HG02943 (cell line): Measurements from ENCODE around the gene INCENP.

Source experiments
- ATAC-seq: cut with Tn5 transposase; IDR thresholded peaks from one replicate; pipeline ENCODE4 v1.9.1; 2021; ENCODE audit warnings: mild to moderate bottlenecking, low read depth, moderate library complexity; ENCODE audit not compliant: unreplicated experiment

Gene INCENP

GRCh38 chr11:62140304-62141110 is 16.7 kb downstream of the INCENP start:
- no peak for ATAC-seq

DNA sequence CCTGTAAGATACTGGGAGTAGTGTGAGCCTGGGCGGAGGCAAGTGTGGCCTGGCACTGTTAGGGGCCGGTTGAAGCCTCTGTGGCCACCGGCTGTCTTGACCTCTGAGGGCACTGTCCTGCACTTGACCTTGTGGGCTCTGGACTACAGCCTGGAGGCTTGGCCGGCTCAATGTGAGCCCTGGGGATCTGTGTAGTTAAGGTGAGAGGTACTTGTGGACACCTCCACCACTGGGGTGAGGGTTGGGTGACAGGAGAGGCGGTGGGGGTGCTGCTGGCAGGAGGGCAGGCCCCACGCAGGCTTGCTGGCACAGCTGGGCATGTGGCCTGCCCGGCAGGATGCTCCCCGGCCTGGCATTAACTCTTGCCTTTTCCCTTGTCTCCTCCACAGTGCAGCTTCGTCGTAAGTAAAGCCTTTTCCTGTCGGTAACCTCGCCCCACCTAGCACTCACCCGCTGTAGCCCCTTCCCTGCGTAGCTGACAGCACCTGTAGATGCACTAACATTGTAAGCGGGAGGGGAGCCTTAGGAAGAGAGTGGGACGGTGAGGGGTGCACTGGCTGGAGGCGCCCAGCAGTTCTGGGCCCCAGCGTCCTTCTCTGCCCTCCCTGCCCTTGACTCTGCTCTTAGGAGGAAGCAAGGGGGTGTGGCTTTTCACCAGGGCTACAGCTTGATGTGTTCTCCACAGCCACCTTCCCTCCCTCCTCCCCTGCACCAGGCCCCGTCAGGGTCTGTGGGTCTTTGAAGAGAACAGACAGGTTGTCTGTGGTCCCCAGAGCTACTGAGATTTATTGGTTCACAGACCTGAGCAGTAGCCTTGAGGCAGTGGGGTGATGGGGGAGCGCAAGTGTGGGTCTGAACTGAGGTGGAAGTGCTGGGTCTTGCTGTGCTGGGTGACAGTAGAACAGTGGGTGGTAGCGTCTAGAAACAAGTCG is 17.6 kb downstream of the INCENP start:
- no peak for ATAC-seq

DNA sequence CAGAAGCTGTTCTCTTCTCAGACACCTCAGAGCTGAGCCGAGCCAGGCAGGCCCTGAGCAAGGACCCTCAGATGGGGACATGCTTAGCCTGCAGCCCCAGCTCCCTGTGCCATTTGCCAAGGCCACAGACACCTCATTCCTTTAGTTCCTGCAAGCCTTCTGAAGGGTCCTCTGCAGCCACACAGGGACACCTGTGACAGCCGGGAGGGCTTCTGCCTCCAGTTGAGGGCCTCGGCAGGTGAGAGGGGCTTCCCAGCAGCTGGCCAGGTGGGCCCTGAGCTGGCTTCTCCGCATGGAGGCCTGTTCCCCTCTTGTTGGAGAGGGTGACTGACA is 18.2 kb downstream of the INCENP start:
- ATAC-seq, result no peak

GRCh38 chr11:62142921-62143320 is 19.1 kb downstream of the INCENP start:
- ATAC-seq, result no peak

GRCh38 chr11:62143727-62144126 is 19.9 kb downstream of the INCENP start:
- no peak for ATAC-seq

- ATAC-seq, result no peak
Measured at GRCh38 chr11:62144641-62145255, 20.9 kb downstream of the INCENP start.

DNA sequence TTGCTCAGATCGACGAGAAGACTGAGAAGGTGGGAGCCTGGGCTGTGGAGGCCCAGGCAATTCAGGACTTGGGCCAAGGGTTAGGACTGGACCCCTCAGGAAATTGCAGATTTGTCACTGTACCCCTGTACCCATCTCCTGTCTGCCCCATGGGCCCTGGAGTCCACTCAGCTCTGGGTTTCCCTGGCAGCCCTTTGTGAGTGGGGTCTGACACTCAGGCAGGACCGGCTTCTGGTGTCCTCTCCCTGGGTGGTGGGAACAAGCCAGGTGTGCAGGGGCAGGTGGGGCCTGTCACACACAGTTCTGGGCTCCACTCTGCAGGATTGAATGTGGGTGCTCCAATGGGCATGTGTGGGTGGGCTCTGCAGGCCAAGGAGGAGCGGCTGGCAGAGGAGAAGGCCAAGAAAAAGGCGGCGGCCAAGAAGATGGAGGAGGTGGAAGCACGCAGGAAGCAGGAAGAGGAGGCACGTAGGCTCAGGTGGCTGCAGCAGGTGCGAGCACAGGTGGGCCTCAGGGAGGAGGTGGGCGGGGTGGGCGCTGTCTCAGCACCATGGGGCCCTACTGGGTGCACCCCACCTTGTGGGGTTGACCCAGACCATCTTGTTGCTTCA is 21.6 kb downstream of the INCENP start:
- no peak for ATAC-seq

DNA sequence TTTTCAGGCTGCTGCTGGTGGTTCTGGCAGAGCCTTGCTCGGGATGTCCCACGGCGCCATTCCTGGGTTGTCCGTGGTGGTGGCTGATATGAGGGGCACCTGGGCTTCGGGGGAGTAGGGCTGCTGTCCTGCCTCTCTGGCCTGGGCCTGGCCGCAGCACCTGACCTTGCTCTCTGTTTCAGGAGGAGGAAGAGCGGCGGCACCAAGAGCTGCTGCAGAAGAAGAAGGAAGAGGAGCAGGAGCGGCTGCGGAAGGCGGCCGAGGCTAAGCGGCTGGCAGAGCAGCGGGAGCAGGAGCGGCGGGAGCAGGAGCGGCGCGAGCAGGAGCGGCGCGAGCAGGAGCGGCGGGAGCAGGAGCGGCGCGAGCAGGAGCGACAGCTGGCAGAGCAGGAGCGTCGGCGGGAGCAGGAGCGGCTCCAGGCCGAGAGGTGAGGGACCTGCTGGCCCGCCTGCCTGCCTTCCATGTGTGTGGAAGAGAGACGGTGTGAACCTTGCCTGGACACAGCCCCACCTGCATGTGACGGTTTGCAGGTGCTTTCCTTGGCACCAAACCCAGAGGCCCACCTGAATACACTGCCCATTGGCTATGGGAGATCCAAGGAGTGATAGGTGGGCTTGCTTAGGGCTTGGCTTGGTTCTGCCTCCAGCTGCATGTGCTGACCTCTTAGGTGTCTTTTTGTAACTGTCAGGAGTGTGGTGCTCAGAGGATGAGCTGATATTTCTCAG is 22.8 kb downstream of the INCENP start:
- no peak for ATAC-seq

- ATAC-seq, result no peak
Measured at GRCh38 chr11:62147545-62147944, 23.7 kb downstream of the INCENP start.

DNA sequence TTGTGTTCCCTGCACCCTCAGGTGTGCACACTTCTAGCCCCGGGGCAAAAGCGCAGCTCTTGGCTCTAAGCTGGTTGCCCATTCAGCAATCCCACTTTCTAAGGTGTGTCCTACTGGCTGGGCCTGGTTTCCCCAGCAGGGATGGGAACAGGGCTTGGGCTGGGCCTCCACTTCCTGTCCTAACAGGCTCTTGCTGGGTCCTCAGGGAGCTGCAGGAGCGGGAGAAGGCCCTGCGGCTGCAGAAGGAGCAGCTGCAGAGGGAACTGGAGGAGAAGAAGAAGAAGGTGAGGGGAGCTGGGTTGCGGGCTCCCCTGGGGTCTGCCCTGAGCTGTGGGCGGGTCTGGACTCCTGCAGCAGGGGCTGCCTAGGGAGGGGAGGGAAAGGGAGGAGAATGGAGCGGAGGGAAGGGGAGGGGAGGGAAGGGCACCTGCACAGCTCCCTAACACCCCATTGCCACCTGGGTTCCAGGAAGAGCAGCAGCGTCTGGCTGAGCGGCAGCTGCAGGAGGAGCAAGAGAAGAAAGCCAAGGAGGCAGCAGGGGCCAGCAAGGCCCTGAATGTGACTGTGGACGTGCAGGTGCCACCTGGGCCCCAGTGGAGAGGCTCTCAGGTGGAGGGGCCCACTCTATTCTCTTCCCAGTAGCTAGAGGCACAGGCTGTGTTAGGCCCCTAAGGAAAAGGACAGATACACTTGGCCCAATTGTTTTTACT is 24.6 kb downstream of the INCENP start:
- no peak for ATAC-seq

GRCh38 chr11:62149986-62150886 is 26.4 kb downstream of the INCENP start:
- ATAC-seq, result no peak

DNA sequence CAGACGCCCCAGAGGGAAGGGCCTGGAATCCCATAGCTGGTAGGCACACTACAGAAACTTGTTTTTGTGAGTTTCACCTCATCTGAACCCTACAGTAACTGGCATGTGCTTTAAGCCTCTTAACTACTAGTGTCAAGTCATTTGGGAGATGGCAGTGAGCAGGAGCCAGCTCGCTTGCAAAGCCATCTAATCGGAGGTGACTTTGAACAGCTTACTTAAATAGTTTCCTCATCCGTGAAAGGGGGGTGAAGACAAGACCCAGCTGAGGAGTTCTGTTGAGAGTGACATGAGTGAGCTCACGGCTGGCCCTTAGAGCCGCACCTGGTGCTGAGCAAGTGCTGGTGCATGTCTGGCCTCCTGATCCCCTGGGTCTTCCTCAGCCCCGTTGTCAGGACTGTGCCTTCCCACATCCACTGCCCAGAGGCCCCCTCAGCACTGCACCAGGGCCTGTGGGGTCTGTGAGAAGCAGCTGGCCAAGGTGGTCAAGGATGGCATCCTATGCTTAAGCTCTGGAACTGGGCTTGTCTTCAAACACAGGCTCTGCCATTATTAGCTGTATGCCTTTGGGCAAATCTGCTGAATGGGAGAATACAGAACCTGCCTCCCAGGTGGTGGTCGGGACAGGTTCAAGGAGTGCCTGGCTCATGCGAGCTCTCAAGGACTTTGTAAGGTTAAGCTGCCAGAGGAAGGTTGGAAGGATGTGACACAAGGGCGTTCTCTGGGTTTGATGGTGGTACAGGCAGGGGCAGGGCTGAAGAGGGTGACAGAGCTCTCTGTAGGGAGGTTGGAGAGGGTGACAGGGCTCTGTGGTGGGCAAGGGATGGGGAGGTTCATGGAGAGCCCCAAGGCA is 27.3 kb downstream of the INCENP start:
- ATAC-seq, result no peak

DNA sequence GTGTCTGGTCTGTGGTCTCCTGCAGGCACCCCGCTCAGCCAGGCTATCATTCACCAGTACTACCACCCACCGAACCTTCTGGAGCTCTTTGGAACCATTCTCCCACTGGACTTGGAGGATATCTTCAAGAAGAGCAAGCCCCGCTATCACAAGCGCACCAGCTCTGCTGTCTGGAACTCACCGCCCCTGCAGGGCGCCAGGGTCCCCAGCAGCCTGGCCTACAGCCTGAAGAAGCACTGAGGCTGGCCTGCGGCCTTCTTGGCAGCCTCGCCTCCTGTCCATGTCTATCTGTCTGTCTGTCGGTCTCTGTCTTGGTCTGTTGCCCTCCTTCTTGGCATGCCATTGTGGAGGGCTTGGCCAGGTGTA is 27.9 kb downstream of the INCENP start:
- no peak for ATAC-seq

DNA sequence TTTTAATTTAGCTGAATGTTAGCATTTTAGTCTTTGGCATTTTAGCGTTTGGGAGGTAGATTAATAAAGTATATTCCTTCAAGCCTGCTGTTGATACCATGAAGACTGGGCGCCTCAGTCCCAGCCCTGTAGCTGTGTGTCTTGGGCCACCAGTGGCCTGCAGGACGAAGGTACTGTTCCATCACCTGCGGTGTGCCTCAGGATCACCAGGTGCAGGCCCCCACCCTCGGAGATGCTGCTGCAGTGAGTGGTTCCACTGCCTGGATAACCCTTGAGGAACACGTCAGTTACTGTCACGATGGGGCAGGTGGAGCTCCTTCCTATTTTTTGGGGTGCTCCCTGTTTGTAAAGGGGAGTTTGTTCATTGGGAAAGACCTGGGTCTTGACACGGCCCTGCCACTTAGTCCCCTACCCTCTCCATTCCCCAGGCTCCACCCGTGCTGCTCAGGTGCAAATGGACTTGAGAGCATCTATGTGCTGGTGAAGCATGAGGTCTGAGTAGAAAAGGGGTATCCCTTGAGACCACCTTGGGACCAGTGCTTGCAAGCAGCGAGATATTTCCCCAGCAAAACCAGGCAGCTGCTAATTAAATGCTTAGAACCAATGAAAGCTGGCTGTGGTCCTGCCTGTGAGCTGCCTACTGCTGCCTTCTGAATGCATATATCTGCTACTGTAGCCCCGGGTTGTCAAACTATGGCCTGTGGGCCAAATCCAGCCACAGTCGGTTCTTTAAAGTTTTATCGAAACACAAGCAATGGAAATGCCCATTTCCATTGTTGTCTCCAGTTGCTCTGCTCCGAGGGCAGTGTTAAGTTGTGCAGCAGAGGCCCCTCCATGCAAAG is 28.7 kb downstream of the INCENP start:
- no peak for ATAC-seq

GRCh38 chr11:62153087-62153395 is 29.2 kb downstream of the INCENP start:
- ATAC-seq, result no peak

DNA sequence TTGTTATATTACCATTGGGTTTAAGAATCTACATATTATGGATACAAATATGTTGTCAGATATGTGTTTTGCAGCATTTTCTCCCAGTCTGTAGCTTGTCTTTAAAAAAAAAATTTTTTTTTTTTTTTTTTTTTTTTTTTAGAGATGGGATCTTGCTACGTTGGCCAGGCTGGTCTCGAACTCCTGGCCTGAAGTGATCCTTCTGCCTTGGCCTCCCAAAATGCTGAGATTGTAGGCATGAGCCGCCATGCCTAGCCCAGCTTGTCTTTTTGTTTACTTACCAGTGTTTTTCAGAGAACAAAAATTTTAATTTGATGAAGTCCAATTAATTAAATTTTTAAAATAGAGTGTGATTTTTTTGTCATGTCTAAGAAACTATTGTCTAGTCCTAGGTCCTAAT is 29.8 kb downstream of the INCENP start:
- ATAC-seq, result no peak

- no peak for ATAC-seq
Measured at GRCh38 chr11:62157603-62158002, 33.8 kb downstream of the INCENP start.
